K562 (cell line): Measurements from ENCODE around the gene XRCC5. TPM values are rescaled to one million over a fixed set of nuclear protein-coding genes. Genes with fewer than 3 reads are reported as not detected.

Experiments used
- ARID4B ChIP-seq: sonication (generic); formaldehyde crosslinking; IDR thresholded peaks from 2 replicates; pipeline ENCODE4 v1.8.0; 2022; ENCODE audit warnings: mild to moderate bottlenecking, missing genetic modification reagents
- ATF7 ChIP-seq: fragments of 450-650 bp; IDR thresholded peaks from 2 replicates; pipeline ENCODE4 v1.7.1; 2014; ENCODE audit warnings: mild to moderate bottlenecking, moderate library complexity
- E2F6 ChIP-seq, 2 experiments: IDR thresholded peaks; 2 replicates each; pipeline ENCODE4 v1.6.1; 2011; ENCODE audit warnings: borderline replicate concordance in 1 of 2, control low read depth in 1 of 2, low read depth in 1 of 2, low read length in 1 of 2, mild to moderate bottlenecking in 1 of 2, mixed read lengths in 1 of 2, moderate library complexity in 1 of 2; ENCODE audit not compliant: insufficient read depth in 1 of 2, insufficient read length in 1 of 2, poor library complexity in 1 of 2, severe bottlenecking in 1 of 2; ENCODE audit errors: extremely low read depth in 1 of 2
- FOXJ3 ChIP-seq: sonication (generic); formaldehyde crosslinking; IDR thresholded peaks from 2 replicates; pipeline ENCODE4 v1.4.0; 2020; ENCODE audit warnings: mild to moderate bottlenecking, missing genetic modification reagents
- KAT7 ChIP-seq: sonication (generic); formaldehyde crosslinking; IDR thresholded peaks from 2 replicates; pipeline ENCODE4 v1.8.0; 2022; ENCODE audit warnings: missing genetic modification reagents, mild to moderate bottlenecking, borderline replicate concordance
- L3MBTL2 ChIP-seq: fragments of 450-650 bp; IDR thresholded peaks from 2 replicates; pipeline ENCODE4 v1.6.1; 2016; ENCODE audit warnings: mild to moderate bottlenecking, moderate library complexity
- MTF1 ChIP-seq: fragments of 250-450 bp; sonication (Bioruptor Pico); IDR thresholded peaks from 2 replicates; pipeline ENCODE4 v1.9.0; 2021; ENCODE audit warnings: moderate library complexity, mild to moderate bottlenecking, inconsistent platforms, borderline replicate concordance
- NFIC ChIP-seq: fragments of 450-650 bp; IDR thresholded peaks from 2 replicates; pipeline ENCODE4 v1.6.1; 2017; ENCODE audit warnings: mild to moderate bottlenecking, inconsistent platforms
- RBM15 ChIP-seq: fragments of 200-400 bp; formaldehyde crosslinking; IDR thresholded peaks from 2 replicates; pipeline ENCODE4 v1.6.1; 2018; ENCODE audit warnings: mild to moderate bottlenecking, low read length, moderate library complexity; ENCODE audit not compliant: insufficient read depth
- RNF219 ChIP-seq: fragments of 250-450 bp; sonication (Bioruptor Pico); IDR thresholded peaks from 2 replicates; pipeline ENCODE4 v1.5.0; 2022; ENCODE audit warnings: mild to moderate bottlenecking
- THRB ChIP-seq: fragments of 450-650 bp; formaldehyde crosslinking; conservative IDR thresholded peaks from 2 replicates; pipeline ENCODE4 v1.4.0; 2022; ENCODE audit warnings: mild to moderate bottlenecking, missing genetic modification characterization
- ZBTB34 ChIP-seq: fragments of 250-450 bp; sonication (Bioruptor Pico); IDR thresholded peaks from 2 replicates; pipeline ENCODE4 v1.8.0; 2021; ENCODE audit warnings: mild to moderate bottlenecking, moderate library complexity
- ZNF184 ChIP-seq: sonication (generic); formaldehyde crosslinking; IDR thresholded peaks from 2 replicates; pipeline ENCODE4 v1.5.0; 2020; ENCODE audit warnings: missing genetic modification reagents
- ZNF23 ChIP-seq: fragments of 250-450 bp; sonication (Bioruptor Pico); IDR thresholded peaks from 2 replicates; pipeline ENCODE4 v1.4.0; 2020; ENCODE audit warnings: mild to moderate bottlenecking
- ZNF586 ChIP-seq: fragments of 450-650 bp; formaldehyde crosslinking; conservative IDR thresholded peaks from 2 replicates; pipeline ENCODE4 v1.4.0; 2020; ENCODE audit warnings: mild to moderate bottlenecking, moderate library complexity
- polyA plus RNA-seq, 8 experiments: library from polyadenylated mRNA; depleted of rRNA in 4 of 8; stranded (reverse) in 5 of 8; unstranded in 3 of 8; fragments of >200 nt; fragmentation: Nextera tagmentation in 2 of 8; fragmentation: Illumina TruSeq in 1 of 8; extraction: Ambion mirVana in 2 of 8; extraction: Trizol in 1 of 8; gene quantifications; 2 replicates each; pipeline versions ENCODE4 v1.2.1 to v1.2.3, GENCODE V29; 2011 to 2014; ENCODE audit warnings: inconsistent platforms in 1 of 8, missing spikeins in 1 of 8
- total RNA-seq, 7 experiments: library from RNA; depleted of rRNA in 6 of 7; stranded (reverse); fragments of >200 nt in 6 of 7; fragmentation: Illumina TruSeq in 2 of 7; extraction: Trizol in 2 of 7; gene quantifications; 2 replicates each; pipeline versions ENCODE4 v1.2.1 to v1.2.3, GENCODE V29; 2011 to 2021; ENCODE audit warnings: low replicate concordance in 1 of 7

The XRCC5 gene
- total and polyA plus RNA-seq, 9 of the 15 experiments (the other 6 are each of a cell fraction or from before 2014, with no cell fraction given): 168 to 551 (median 297) TPM

GRCh38 chr2:216081487-216082116, 27.5 kb upstream of the XRCC5 start, which contains the start of the genes PECR and TMEM169 (continued):
- no peak for TF ChIP-seq THRB (CRISPR knock-in tag)
- peak in 1 of 2 experiments; percentile 54 for TF ChIP-seq E2F6 (IDR thresholded peaks at IDR 0.05; ENCODE audit: borderline replicate concordance in 1 of 2, extremely low read depth in 1 of 2, insufficient read depth in 1 of 2, insufficient read length in 1 of 2, low read depth in 1 of 2, low read length in 1 of 2, poor library complexity in 1 of 2, severe bottlenecking in 1 of 2)
- TF ChIP-seq RNF219: no peak
- peak; percentile 25; the same call in 1 of the 2 replicates for TF ChIP-seq ATF7
- no peak for TF ChIP-seq ZBTB34 (CRISPR knock-in tag)
- no peak for TF ChIP-seq RBM15
- no peak for TF ChIP-seq ZNF184 (CRISPR knock-in tag)
- TF ChIP-seq NFIC: no peak
- TF ChIP-seq MTF1 (CRISPR knock-in tag): no peak
- no peak for TF ChIP-seq ARID4B
- TF ChIP-seq ZNF586: no peak
- TF ChIP-seq FOXJ3 (CRISPR knock-in tag): no peak
- no peak; the same call in 1 of the 2 replicates for TF ChIP-seq KAT7 (CRISPR knock-in tag)
- TF ChIP-seq ZNF23 (CRISPR knock-in tag): no peak
- TF ChIP-seq L3MBTL2: peak; percentile 46; the same call in 1 of the 2 replicates
